ENCODE data around the gene ERCC2. TPM values are rescaled to one million over a fixed set of nuclear protein-coding genes. Genes with fewer than 3 reads are reported as not detected.

ERCC2 gene
- total RNA-seq, 1 experiment from 2014 or later = 102 TPM

- no peaks in the 10 kb centered on the region for H3K27me3 Mint-ChIP-seq (ENCODE audit: low read depth)
- TF ChIP-seq SP1 (CRISPR knock-in tag; conservative IDR thresholded peaks at IDR 0.05) (no peak), MXD4 (CRISPR knock-in tag; IDR thresholded peaks at IDR 0.05; ENCODE audit: borderline replicate concordance) (no peak), NR1H2 (CRISPR knock-in tag; IDR thresholded peaks at IDR 0.05) (no peak), SMAD3 (CRISPR knock-in tag; IDR thresholded peaks at IDR 0.05; ENCODE audit: borderline replicate concordance) (no peak), TCF7 (CRISPR knock-in tag; IDR thresholded peaks at IDR 0.05; ENCODE audit: low read depth) (no peak), ZNF671 (CRISPR knock-in tag; IDR thresholded peaks at IDR 0.05) (no peak), NR2C2 (CRISPR knock-in tag; IDR thresholded peaks at IDR 0.05) (no peak), USF2 (CRISPR knock-in tag; IDR thresholded peaks at IDR 0.05) (no peak), ERG (CRISPR knock-in tag; IDR thresholded peaks at IDR 0.05) (no peak), HMGXB4 (CRISPR knock-in tag; IDR thresholded peaks at IDR 0.05) (no peak), ZNF423 (CRISPR knock-in tag; IDR thresholded peaks at IDR 0.05) (no peak), NFATC4 (CRISPR knock-in tag; IDR thresholded peaks at IDR 0.05) (no peak), ATF1 (CRISPR knock-in tag; IDR thresholded peaks at IDR 0.05) (no peak), ZNF138 (CRISPR knock-in tag; conservative IDR thresholded peaks at IDR 0.05) (no peak), E2F1 (CRISPR knock-in tag; IDR thresholded peaks at IDR 0.05) (no peak), OVOL2 (CRISPR knock-in tag; IDR thresholded peaks at IDR 0.05; ENCODE audit: borderline replicate concordance) (no peak), AFF4 (CRISPR knock-in tag; IDR thresholded peaks at IDR 0.05; ENCODE audit: borderline replicate concordance) (no peak), PRRX2 (CRISPR knock-in tag; IDR thresholded peaks at IDR 0.05) (no peak), CBFB (CRISPR knock-in tag; IDR thresholded peaks at IDR 0.05; ENCODE audit: low read depth) (no peak), FOXP4 (CRISPR knock-in tag; IDR thresholded peaks at IDR 0.05) (no peak)
- H3K27ac Mint-ChIP-seq = no peak overlapping the region
- DNase-seq (ENCODE audit: low spot score) (no peak), ATAC-seq (no peak)
- no peaks in the 10 kb centered on the region for H3K9me3 Mint-ChIP-seq
- POLR2A ChIA-PET = no interaction called here
- H3K36me3 Mint-ChIP-seq = peaks cover 43% of the 10 kb centered on the region
- H3K4me1 Mint-ChIP-seq = 0 out of 2 replicates have a peak, but pooled peaks cover 3% of the 10 kb centered on the region
- no peak overlapping the region for H3K4me3 Mint-ChIP-seq
- CTCF ChIA-PET = no interaction called here
These were observed 18.9 kb downstream of the ERCC2 start for GRCh38 chr19:45351401-45351952.
